H1 (cell line): Measurements from ENCODE around the gene MPDU1. TPM values are rescaled to one million over a fixed set of nuclear protein-coding genes. Genes with fewer than 3 reads are reported as not detected.

ENCODE experiments used
- CTCF ChIA-PET: fragments of 300-600 bp; sonication (Branson Sonifier 250); formaldehyde crosslinking; loops from one replicate; lab custom pipeline; 2021; ENCODE audit not compliant: partially characterized antibody; lab: Charles Lee
- POLR2A ChIA-PET: fragments of 300-600 bp; sonication (Branson Sonifier 250); formaldehyde crosslinking; loops from one replicate; lab custom pipeline; 2021; ENCODE audit warnings: inconsistent platforms; ENCODE audit not compliant: partially characterized antibody; lab: Charles Lee
- DNase-seq, 2 experiments: peaks; one replicate each; pipeline versions ENCODE4 v3.0.0 to v3.0.0-alpha.2; 2010 to 2022; ENCODE audit warnings: low spot score in 2 of 2, low read depth in 1 of 2, mixed read lengths in 1 of 2
- FAIRE-seq: peaks from 2 replicates; lab custom pipeline; 2011; peaks lifted over from hg19 to GRCh38; lab: Jason Lieb, UNC
- H2AFZ ChIP-seq: 2 replicates; pipeline ENCODE4 v1.8.1; 2012; ENCODE audit warnings: low read length, inconsistent platforms
- H2AK5ac ChIP-seq: 2 replicates; pipeline ENCODE4 v1.6.1; 2013; ENCODE audit warnings: low read depth, low read length
- H2BK120ac ChIP-seq: replicated peaks from 2 replicates; pipeline ENCODE3; 2013; ENCODE audit warnings: low read depth, low read length, inconsistent platforms
- H2BK12ac ChIP-seq: 2 replicates; pipeline ENCODE4 v1.6.1; 2013; ENCODE audit warnings: low read depth, low read length
- H2BK15ac ChIP-seq: 2 replicates; pipeline ENCODE4 v1.6.1; 2013; ENCODE audit warnings: low read length
- H2BK20ac ChIP-seq: 2 replicates; pipeline ENCODE4 v1.6.1; 2013; ENCODE audit warnings: low read length
- H2BK5ac ChIP-seq: 2 replicates; pipeline ENCODE4 v1.6.1; 2013; ENCODE audit warnings: low read depth, low read length
- H3K14ac ChIP-seq: 2 replicates; pipeline ENCODE4 v1.6.1; 2013; ENCODE audit warnings: inconsistent platforms; ENCODE audit not compliant: insufficient read length
- H3K18ac ChIP-seq: 2 replicates; pipeline ENCODE4 v1.6.1; 2013; ENCODE audit warnings: low read length; ENCODE audit errors: extremely low read depth
- H3K23ac ChIP-seq: 2 replicates; pipeline ENCODE4 v1.6.1; 2013; ENCODE audit warnings: inconsistent platforms; ENCODE audit not compliant: insufficient read length
- H3K23me2 ChIP-seq: 2 replicates; pipeline ENCODE4 v1.6.1; 2013; ENCODE audit warnings: low read depth, low read length
- H3K27ac ChIP-seq: 2 replicates; pipeline ENCODE4 v1.6.1; 2011; ENCODE audit warnings: low read depth, low read length, inconsistent platforms
- H3K27me3 ChIP-seq, 4 experiments: replicated peaks in 1 of 4; 1 replicate in 1 of 4; 2 replicates in 3 of 4; pipeline versions ENCODE4 v1.6.1 to v1.8.1; 2011 to 2013; ENCODE audit warnings: low read length in 3 of 4, mild to moderate bottlenecking in 3 of 4, inconsistent platforms in 2 of 4, mixed read lengths in 2 of 4, moderate library complexity in 1 of 4; ENCODE audit not compliant: control insufficient read depth in 3 of 4, insufficient read depth in 3 of 4; ENCODE audit errors: extremely low read depth in 1 of 4
- H3K36me3 ChIP-seq, 4 experiments: 2 replicates each; pipeline versions ENCODE4 v1.6.1 to v1.8.1; 2011 to 2013; ENCODE audit warnings: mild to moderate bottlenecking in 4 of 4, low read length in 3 of 4, moderate library complexity in 2 of 4, control low read depth in 1 of 4, inconsistent platforms in 1 of 4; ENCODE audit not compliant: insufficient read depth in 4 of 4, control insufficient read depth in 2 of 4
- H3K4ac ChIP-seq: replicated peaks from 2 replicates; pipeline ENCODE3; 2013; ENCODE audit warnings: low read length, low read depth, mixed read lengths, inconsistent platforms; ENCODE audit not compliant: insufficient read length
- H3K4me1 ChIP-seq, 4 experiments: replicated peaks in 1 of 4; 1 replicate in 1 of 4; 2 replicates in 3 of 4; pipeline versions ENCODE4 v1.6.1 to v1.8.1; 2011 to 2013; ENCODE audit warnings: low read length in 3 of 4, inconsistent platforms in 2 of 4, mixed read lengths in 1 of 4; ENCODE audit not compliant: insufficient read depth in 4 of 4, control insufficient read depth in 3 of 4
- H3K4me2 ChIP-seq, 2 experiments: 2 replicates each; pipeline versions ENCODE4 v1.6.1 to v1.8.1; 2011 to 2013; ENCODE audit warnings: low read depth in 2 of 2, low read length in 2 of 2, control low read depth in 1 of 2, inconsistent platforms in 1 of 2, mild to moderate bottlenecking in 1 of 2; ENCODE audit not compliant: insufficient read depth in 1 of 2
- H3K4me3 ChIP-seq, 4 experiments: fragments of 200-600, 300-600 bp in 1 of 4; sonication (generic), shearing (Covaris generic), sonication (Bioruptor Twin) in 1 of 4; 2 replicates each; pipeline versions ENCODE4 v1.5.1 to v1.8.1; 2011 to 2016; ENCODE audit warnings: low read length in 4 of 4, low read depth in 3 of 4, control low read depth in 2 of 4, inconsistent platforms in 2 of 4, mild to moderate bottlenecking in 2 of 4, mixed read lengths in 1 of 4, moderate library complexity in 1 of 4; ENCODE audit not compliant: insufficient read depth in 2 of 4; ENCODE audit errors: extremely low read depth in 1 of 4
- H3K56ac ChIP-seq: replicated peaks from 2 replicates; pipeline ENCODE3; 2013; ENCODE audit warnings: low read depth, mild to moderate bottlenecking, mixed read lengths, low read length, inconsistent platforms; ENCODE audit not compliant: insufficient read length
- H3K79me1 ChIP-seq: 2 replicates; pipeline ENCODE4 v1.6.1; 2013; ENCODE audit warnings: low read depth, low read length, control low read depth
- H3K79me2 ChIP-seq, 2 experiments: 2 replicates each; pipeline versions ENCODE4 v1.6.1 to v1.8.1; 2012 to 2013; ENCODE audit warnings: low read length in 2 of 2, mild to moderate bottlenecking in 2 of 2, inconsistent platforms in 1 of 2; ENCODE audit not compliant: insufficient read depth in 2 of 2, control insufficient read depth in 1 of 2
- H3K9ac ChIP-seq, 4 experiments: replicated peaks in 1 of 4; 1 replicate in 1 of 4; 2 replicates in 3 of 4; pipeline versions ENCODE4 v1.6.1 to v1.8.1; 2011 to 2013; ENCODE audit warnings: low read depth in 3 of 4, low read length in 3 of 4, control low read depth in 2 of 4, mild to moderate bottlenecking in 2 of 4, moderate library complexity in 2 of 4, inconsistent platforms in 1 of 4; ENCODE audit errors: extremely low read depth in 1 of 4
- H3K9me3 ChIP-seq, 2 experiments: 2 replicates each; pipeline versions ENCODE4 v1.6.1 to v1.8.1; 2012 to 2013; ENCODE audit warnings: mild to moderate bottlenecking in 2 of 2, moderate library complexity in 2 of 2, control low read depth in 1 of 2, inconsistent platforms in 1 of 2, low read depth in 1 of 2, low read length in 1 of 2, mixed read lengths in 1 of 2; ENCODE audit not compliant: insufficient read depth in 2 of 2
- H4K20me1 ChIP-seq, 2 experiments: replicated peaks in 1 of 2; 2 replicates each; pipeline versions ENCODE3 to v1.8.1; 2011 to 2013; ENCODE audit warnings: inconsistent platforms in 2 of 2, low read length in 2 of 2, mild to moderate bottlenecking in 1 of 2; ENCODE audit not compliant: insufficient read depth in 2 of 2, control insufficient read depth in 1 of 2
- H4K5ac ChIP-seq: 2 replicates; pipeline ENCODE4 v1.6.1; 2013; ENCODE audit warnings: low read length, low read depth, mixed read lengths, inconsistent platforms; ENCODE audit not compliant: insufficient read length
- H4K8ac ChIP-seq: 2 replicates; pipeline ENCODE4 v1.8.0; 2013; ENCODE audit warnings: mild to moderate bottlenecking, moderate library complexity, low read length, inconsistent platforms; ENCODE audit not compliant: insufficient read depth; ENCODE audit errors: extremely low read depth
- H4K91ac ChIP-seq: replicated peaks from 2 replicates; pipeline ENCODE3; 2013; ENCODE audit warnings: low read length, mixed read lengths, inconsistent platforms; ENCODE audit not compliant: insufficient read length
- CBX5 ChIP-seq: fragments of 300-800, 300-1000 bp; sonication (generic); IDR thresholded peaks from 2 replicates; pipeline ENCODE4 v1.7.1; 2016; ENCODE audit warnings: antibody characterized with exemption, low read length, low read depth
- EP300 ChIP-seq, 2 experiments: IDR thresholded peaks; 1 replicate in 1 of 2; 2 replicates in 1 of 2; pipeline ENCODE4 v1.6.1; 2011 to 2012; ENCODE audit warnings: low read depth in 2 of 2, low read length in 2 of 2, mild to moderate bottlenecking in 2 of 2, borderline replicate concordance in 1 of 2, inconsistent platforms in 1 of 2, moderate library complexity in 1 of 2
- HDAC2 ChIP-seq, 2 experiments: fragments of 300-600 bp in 1 of 2; sonication (generic) in 1 of 2; IDR thresholded peaks; 2 replicates each; pipeline ENCODE4 v1.6.1; 2011 to 2012; ENCODE audit warnings: low read depth in 2 of 2, low read length in 2 of 2, mild to moderate bottlenecking in 2 of 2, moderate library complexity in 2 of 2, borderline replicate concordance in 1 of 2, inconsistent platforms in 1 of 2
- NRF1 ChIP-seq: IDR thresholded peaks from 2 replicates; pipeline ENCODE4 v1.6.1; 2011; ENCODE audit warnings: mild to moderate bottlenecking, low read depth, low read length, improper control_type of control experiment
- WGBS, 2 experiments: shearing (Covaris generic) in 1 of 2; methylation state at CpG; one replicate each; pipeline versions ENCODE4 v1.1.6 to v1.1.7; 2013 to 2015; ENCODE audit warnings: low lambda C conversion rate in 2 of 2, mixed read lengths in 2 of 2, inconsistent platforms in 1 of 2, low coverage in 1 of 2, missing lambda C conversion rate in 1 of 2; ENCODE audit not compliant: insufficient replicate concordance in 2 of 2, insufficient coverage in 1 of 2, insufficient read length in 1 of 2; ENCODE audit errors: extremely low coverage in 1 of 2, missing lambda C conversion rate in 1 of 2; 5-methylcytosine and 5-hydroxymethylcytosine counted together
- polyA plus RNA-seq, 7 experiments: library from polyadenylated mRNA; depleted of rRNA in 3 of 7; stranded (reverse) in 5 of 7; unstranded in 2 of 7; fragments of >200 nt in 5 of 7; fragments of 200-250 nt in 2 of 7; gene quantifications; 1 replicate in 5 of 7; 2 replicates in 1 of 7; 4 replicates in 1 of 7; pipeline versions ENCODE4 v1.2.1 to v1.2.3, GENCODE V29; 2011 to 2013; ENCODE audit warnings: missing spikeins in 2 of 7, mixed read lengths in 2 of 7
- total RNA-seq: library from RNA; stranded (reverse); fragmentation: NEBNext Ultra II Directional; extraction: Animal tissue kit (Norgen Biotek cat#: 25700); gene quantifications from 2 replicates; pipeline ENCODE4 v1.2.1, GENCODE V29; 2021

The MPDU1 gene
- total and polyA plus RNA-seq, 2 of the 8 experiments (the other 6 are each of a cell fraction or from before 2014, with no cell fraction given), result 63.2 to 142 TPM

DNA sequence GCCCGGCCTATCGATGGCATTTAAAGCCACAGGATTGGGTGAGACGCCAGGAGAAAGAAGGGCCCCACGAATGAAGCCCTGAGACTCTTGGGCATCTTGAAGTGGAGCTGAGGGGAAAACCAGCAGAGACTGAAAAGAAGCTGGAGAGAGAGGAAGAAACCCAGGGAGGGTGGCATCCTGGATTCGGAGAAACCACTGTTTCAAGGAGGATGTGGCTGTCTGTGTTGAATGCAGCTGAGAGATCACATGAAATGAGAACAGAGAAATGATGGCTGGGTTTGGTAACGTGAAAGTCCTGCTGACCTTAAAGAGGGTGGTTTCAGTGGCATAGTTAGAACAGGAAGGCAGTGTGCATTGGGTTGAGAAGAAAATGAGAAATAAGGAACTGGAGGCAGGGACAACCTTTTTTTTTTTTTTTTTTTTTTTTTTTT is 31.0 kb upstream of the MPDU1 start:
- FAIRE-seq (no peak), DNase-seq (no peak)
- Histone ChIP-seq H3K79me2 (no peaks in the 10 kb centered on the region), H2BK15ac (no peak overlapping the region), H4K5ac (no peak overlapping the region), H2AK5ac (no peak overlapping the region), H3K4ac (no peak overlapping the region), H3K4me3 (no peak overlapping the region), H2BK12ac (no peak overlapping the region), H2AFZ (no peak overlapping the region), H3K4me1 (peaks cover 3 to 16% (median 9%) of the 10 kb centered on the region in 4 experiments; a peak in 6 of 7 replicates), H4K91ac (no peak overlapping the region), H3K79me1 (no peaks in the 10 kb centered on the region), H2BK5ac (no peak overlapping the region), H2BK120ac (no peak overlapping the region), H4K8ac (no peak overlapping the region), H3K27ac (no peak overlapping the region), H3K9me3 (no peaks in the 10 kb centered on the region), H4K20me1 (peaks cover 0 to 7% of the 10 kb centered on the region in 2 experiments), H2BK20ac (no peak overlapping the region), H3K56ac (no peak overlapping the region), H3K27me3 (peaks cover 0 to 5% (median 3%) of the 10 kb centered on the region in 4 experiments; a peak in 4 of 7 replicates), H3K9ac (no peak overlapping the region), H3K23me2 (peaks cover 6% of the 10 kb centered on the region; the same call in 1 of the 2 replicates), H3K36me3 (no peaks in the 10 kb centered on the region), H3K23ac (no peak overlapping the region), H3K18ac (no peak overlapping the region), H3K14ac (no peak overlapping the region), H3K4me2 (no peak overlapping the region)
- WGBS, 2 experiments, result 89% methylated on average over 6 of the region's 6 CpGs; no CpG with 5 or more reads in 1 of the 2 experiments
- CTCF ChIA-PET, result interaction anchor here (0.6 to 12.7 kb wide), 4 partner anchors 8 to 95 kb away, joined by 3 to 251 read pairs (median 8); no protein-coding TSS in a partner anchor
- POLR2A ChIA-PET, result interaction anchor here (1.2 to 37.5 kb wide), 4 partner anchors 8 to 68 kb away, joined by 3 to 1144 read pairs (median 4); partner anchors contain the start of genes CD68, MPDU1 and SOX15
- TF ChIP-seq CBX5 (no peak), HDAC2 (IDR thresholded peaks at IDR 0.05; ENCODE audit: borderline replicate concordance in 1 of 2, low read depth in 2 of 2, low read length in 2 of 2) (no peak), EP300 (IDR thresholded peaks at IDR 0.05; ENCODE audit: borderline replicate concordance in 1 of 2, low read depth in 2 of 2, low read length in 2 of 2) (no peak), NRF1 (no peak)
